Adrenal gland (tissue), 12 donors: ENCODE results near the gene BCAS4. TPM values are rescaled to one million over a fixed set of nuclear protein-coding genes. Genes with fewer than 3 reads are reported as not detected.
A peak's percentile ranks its signal among the peaks of the same experiment; 100 is the strongest.

Experiments
- DNase-seq, 7 donors: peaks; one replicate each; pipeline ENCODE4 v3.0.0-alpha.2; 2019 to 2020
- H3K27ac ChIP-seq, 5 donors: fragments of 200-600 bp; sonication (generic) in 4 of 5; 1 replicate in 3 of 5; 2 replicates in 2 of 5; pipeline versions ENCODE4 v1.5.1 to v1.8.0; 2016 to 2020; ENCODE audit warnings: mild to moderate bottlenecking in 1 of 5
- H3K27me3 ChIP-seq: fragments of 200-600 bp; 2 replicates; pipeline ENCODE4 v1.8.0; 2021
- H3K36me3 ChIP-seq, 2 donors: fragments of 200-600 bp; replicated peaks in 1 of 2; 1 replicate in 1 of 2; 2 replicates in 1 of 2; pipeline versions ENCODE4 v1.5.1 to v1.8.0; 2018 to 2022
- H3K4me1 ChIP-seq, 2 donors: fragments of 200-600 bp; replicated peaks in 1 of 2; 1 replicate in 1 of 2; 2 replicates in 1 of 2; pipeline versions ENCODE4 v1.5.1 to v1.8.0; 2018 to 2021
- H3K4me3 ChIP-seq, 4 donors: fragments of 200-600 bp; sonication (generic) in 3 of 4; one replicate each; pipeline ENCODE4 v1.5.1; 2016 to 2018
- H3K9me3 ChIP-seq, 3 donors: fragments of 200-600 bp; sonication (generic) in 1 of 3; replicated peaks in 1 of 3; 1 replicate in 2 of 3; 2 replicates in 1 of 3; pipeline versions ENCODE4 v1.5.1 to v1.8.0; 2016 to 2021
- CTCF ChIP-seq, 6 experiments: fragments of 450-650 bp in 4 of 6; fragments of 200-600 bp in 2 of 6; sonication (generic) in 1 of 6; IDR thresholded peaks; 1 replicate in 5 of 6; 2 replicates in 1 of 6; pipeline versions ENCODE4 v1.5.1 to v1.8.0; 2016 to 2021; ENCODE audit warnings: antibody characterized with exemption in 6 of 6, mild to moderate bottlenecking in 2 of 6, moderate library complexity in 1 of 6
- POLR2A ChIP-seq, 2 donors: fragments of 450-650 bp; IDR thresholded peaks; one replicate each; pipeline ENCODE4 v1.6.1; 2017; ENCODE audit warnings: antibody characterized with exemption in 2 of 2, mild to moderate bottlenecking in 2 of 2, moderate library complexity in 1 of 2
- WGBS, 4 donors: extraction: QIAGEN DNeasy Blood & Tissue Kit in 2 of 4; methylation state at CpG; one replicate each; pipeline versions ENCODE4 v1.1.5 to v1.1.7; 2013 to 2017; 5-methylcytosine and 5-hydroxymethylcytosine counted together
- intact Hi-C, 2 donors: fragments of 100-400 bp; cut with DNase I; formaldehyde crosslinking; loops; one replicate each; pipeline versions ENCODE4 v1.14.1 to v1.15.0; 2022 to 2023
- polyA plus RNA-seq, 3 donors: library from polyadenylated mRNA; stranded (reverse); fragments of 200-250 nt in 2 of 3; fragments of 350-450 nt in 1 of 3; fragmentation: Illumina TruSeq in 1 of 3; extraction: RNeasy Lipid Tissue Mini Kit (QIAGEN cat#74804) in 1 of 3; gene quantifications; one replicate each; pipeline ENCODE4 v1.2.3, GENCODE V29; 2013 to 2014
- total RNA-seq, 9 donors: library from RNA; depleted of rRNA in 4 of 9; stranded (reverse); fragments of >200 nt in 4 of 9; fragments of 120-200 nt in 1 of 9; fragmentation: NEBNext Ultra II Directional in 1 of 9; extraction: Animal tissue kit (Norgen Biotek cat#: 25700) in 1 of 9; gene quantifications; one replicate each; pipeline versions ENCODE4 v1.1.0 to v1.2.4, GENCODE V29; 2013 to 2023
- donor health status: healthy with polysubstance abuse.
- donor health status: Bipolar disorder and iron deficiency.
- donor health status: DM: yes; HTN: yes; CAD: no.
- donor health status: DM: no; HTN: no; CAD: no.
- donor health status: DM: no; HTN: no; CAD: no.
- donor health status: DM: yes; HTN: yes; CAD: no.

Gene BCAS4
- total and polyA plus RNA-seq, 12 donors = 0.66 to 5.1 (median 1.5) TPM

GRCh38 chr20:50855498-50856474, 60.9 kb downstream of the BCAS4 start:
- Histone ChIP-seq H3K27me3 (no peaks in the 10 kb centered on the region), H3K4me1 (peaks cover 0 to 8% of the 10 kb centered on the region in 2 donors), H3K4me3 (no peak overlapping the region), H3K9me3 (no peaks in the 10 kb centered on the region), H3K27ac (no peak overlapping the region), H3K36me3 (no peaks in the 10 kb centered on the region)
- TF ChIP-seq CTCF (IDR thresholded peaks at IDR 0.05) (no peak), POLR2A (IDR thresholded peaks at IDR 0.05) (no peak)
- 65 to 70% (median 69%) methylated on average over 14 to 23 of the region's 23 CpGs for whole genome bisulfite sequencing, 4 donors
- DNase-seq = peak in 6 of 7 donors; percentile 34 to 60 (median 51)
- intact Hi-C loops = no loop called here

- H3K9me3 ChIP-seq = no peaks in the 10 kb centered on the region
- H3K4me3 ChIP-seq = no peak overlapping the region
- TF ChIP-seq CTCF (IDR thresholded peaks at IDR 0.05) (no peak), POLR2A (IDR thresholded peaks at IDR 0.05) (no peak)
- no peaks in the 10 kb centered on the region for H3K27me3 ChIP-seq
- DNase-seq = no peak
- intact Hi-C loops = no loop called here
- H3K4me1 ChIP-seq = peaks cover 0 to 8% of the 10 kb centered on the region in 2 donors
- no peaks in the 10 kb centered on the region for H3K36me3 ChIP-seq
- 73 to 82% (median 78%) methylated on average over 3 to 5 of the region's 5 CpGs for WGBS, 4 donors
- H3K27ac ChIP-seq = no peak overlapping the region
Observed at GRCh38 chr20:50856475-50857041, 61.7 kb downstream of the BCAS4 start.

GRCh38 chr20:50857348-50857747, 62.5 kb downstream of the BCAS4 start:
- 91 to 100% (median 92%) methylated on average over 5 to 7 of the region's 7 CpGs for WGBS, 4 donors

More at GRCh38 chr20:50857348-50857747, 62.5 kb downstream of the BCAS4 start:
- no peaks in the 10 kb centered on the region for H3K27me3 ChIP-seq
- H3K4me1 ChIP-seq = peaks cover 0 to 8% of the 10 kb centered on the region in 2 donors
- H3K36me3 ChIP-seq = no peaks in the 10 kb centered on the region
- no peak overlapping the region for H3K27ac ChIP-seq
- no peak overlapping the region for H3K4me3 ChIP-seq
- DNase-seq = no peak
- intact Hi-C loops = no loop called here
- no peaks in the 10 kb centered on the region for H3K9me3 ChIP-seq
- TF ChIP-seq CTCF (IDR thresholded peaks at IDR 0.05) (no peak), POLR2A (IDR thresholded peaks at IDR 0.05) (no peak)
